Osteocyte (in vitro differentiated cells): ENCODE results near the gene RPL36. TPM values are rescaled to one million over a fixed set of nuclear protein-coding genes. Genes with fewer than 3 reads are reported as not detected.
"Not testable (repeated sequence)": the region's sequence is repeated elsewhere in the genome, so short reads cannot be mapped to it uniquely, and the experiment has no call there.

ENCODE experiments used
- DNase-seq: peaks from one replicate; pipeline ENCODE4 v3.0.0; 2021; ENCODE audit warnings: mixed read lengths; ENCODE audit not compliant: unreplicated experiment; ENCODE audit errors: extremely low spot score
- H3K27ac Mint-ChIP-seq: one replicate; pipeline ENCODE4 v1.8.0; 2021; ENCODE audit warnings: mild to moderate bottlenecking, mixed read lengths; ENCODE audit not compliant: unreplicated experiment
- H3K27me3 Mint-ChIP-seq: one replicate; pipeline ENCODE4 v1.8.0; 2021; ENCODE audit warnings: mixed read lengths; ENCODE audit not compliant: unreplicated experiment
- H3K36me3 Mint-ChIP-seq: one replicate; pipeline ENCODE4 v1.8.0; 2021; ENCODE audit warnings: mixed read lengths; ENCODE audit not compliant: unreplicated experiment
- H3K4me1 Mint-ChIP-seq: one replicate; pipeline ENCODE4 v1.8.0; 2021; ENCODE audit warnings: mixed read lengths; ENCODE audit not compliant: unreplicated experiment
- H3K4me3 Mint-ChIP-seq: one replicate; pipeline ENCODE4 v1.8.0; 2021; ENCODE audit warnings: mild to moderate bottlenecking, moderate library complexity, mixed read lengths; ENCODE audit not compliant: unreplicated experiment
- H3K9me3 Mint-ChIP-seq: one replicate; pipeline ENCODE4 v1.8.0; 2021; ENCODE audit warnings: mixed read lengths; ENCODE audit not compliant: unreplicated experiment
- total RNA-seq: library from RNA; stranded (reverse); gene quantifications from 2 replicates; pipeline ENCODE4 v1.2.1, GENCODE V29; 2021
- TF ChIP-seq, protein P1 (sequence below): fragments of 200-600 bp; sonication (generic); IDR thresholded peaks from 2 replicates; pipeline ENCODE4 v1.5.0; 2021; ENCODE audit warnings: antibody characterized with exemption, mild to moderate bottlenecking, moderate library complexity

Gene RPL36
- total RNA-seq, 1 donor from 2014 or later: 728 TPM

DNA sequence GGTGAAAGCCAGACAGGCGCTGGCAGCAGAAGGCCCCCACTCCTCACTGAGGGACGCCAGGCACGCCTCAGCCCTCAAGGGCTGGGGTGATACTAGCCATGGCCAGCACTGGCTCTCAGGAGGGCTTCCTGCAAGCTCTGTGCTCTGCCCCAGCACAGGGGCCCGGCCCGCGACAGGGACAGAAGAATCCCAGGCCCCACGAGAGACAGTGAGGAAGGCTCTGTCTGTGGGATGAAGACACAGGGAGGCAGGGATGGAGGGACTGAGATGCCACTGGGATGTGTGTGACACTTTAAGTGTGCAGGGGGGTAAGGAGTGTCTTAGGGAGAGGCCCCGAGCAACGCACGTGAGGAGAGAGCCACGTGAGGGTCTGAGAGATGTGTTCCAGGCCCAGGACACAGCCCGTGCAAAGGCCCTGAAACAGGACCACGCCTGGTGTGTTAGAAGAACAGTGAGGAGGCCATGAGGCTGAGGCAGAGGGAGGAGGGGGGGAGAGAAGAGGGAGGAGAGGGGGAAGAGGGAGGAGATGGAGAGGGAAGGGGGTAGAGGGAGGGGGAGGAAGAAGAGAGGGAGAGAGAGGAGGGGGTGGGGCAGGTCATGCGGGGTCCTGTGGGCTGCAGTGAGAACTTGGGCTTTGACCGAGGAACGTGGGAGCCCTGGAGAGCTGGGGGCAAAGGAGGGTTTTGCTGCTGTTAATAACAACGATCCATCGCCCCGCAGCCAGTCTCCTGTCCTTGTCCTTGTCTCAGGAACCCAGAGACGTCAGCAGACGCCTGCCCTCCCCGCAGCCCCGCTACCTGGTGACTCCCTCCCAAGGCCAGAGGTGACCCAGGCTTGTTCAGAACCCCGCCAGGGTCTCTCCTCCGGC is 7.2 kb downstream of the RPL36 start:
- H3K4me3 Mint-ChIP-seq: no peak overlapping the region
- H3K36me3 Mint-ChIP-seq: peaks cover 23% of the 10 kb centered on the region
- no peaks in the 10 kb centered on the region for H3K4me1 Mint-ChIP-seq
- no peaks in the 10 kb centered on the region for H3K27me3 Mint-ChIP-seq
- peak overlapping the region; percentile 23 for H3K27ac Mint-ChIP-seq
- DNase-seq: no peak
- TF ChIP-seq, protein P1, sequence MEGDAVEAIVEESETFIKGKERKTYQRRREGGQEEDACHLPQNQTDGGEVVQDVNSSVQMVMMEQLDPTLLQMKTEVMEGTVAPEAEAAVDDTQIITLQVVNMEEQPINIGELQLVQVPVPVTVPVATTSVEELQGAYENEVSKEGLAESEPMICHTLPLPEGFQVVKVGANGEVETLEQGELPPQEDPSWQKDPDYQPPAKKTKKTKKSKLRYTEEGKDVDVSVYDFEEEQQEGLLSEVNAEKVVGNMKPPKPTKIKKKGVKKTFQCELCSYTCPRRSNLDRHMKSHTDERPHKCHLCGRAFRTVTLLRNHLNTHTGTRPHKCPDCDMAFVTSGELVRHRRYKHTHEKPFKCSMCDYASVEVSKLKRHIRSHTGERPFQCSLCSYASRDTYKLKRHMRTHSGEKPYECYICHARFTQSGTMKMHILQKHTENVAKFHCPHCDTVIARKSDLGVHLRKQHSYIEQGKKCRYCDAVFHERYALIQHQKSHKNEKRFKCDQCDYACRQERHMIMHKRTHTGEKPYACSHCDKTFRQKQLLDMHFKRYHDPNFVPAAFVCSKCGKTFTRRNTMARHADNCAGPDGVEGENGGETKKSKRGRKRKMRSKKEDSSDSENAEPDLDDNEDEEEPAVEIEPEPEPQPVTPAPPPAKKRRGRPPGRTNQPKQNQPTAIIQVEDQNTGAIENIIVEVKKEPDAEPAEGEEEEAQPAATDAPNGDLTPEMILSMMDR: no peak
- H3K9me3 Mint-ChIP-seq: no peaks in the 10 kb centered on the region

DNA sequence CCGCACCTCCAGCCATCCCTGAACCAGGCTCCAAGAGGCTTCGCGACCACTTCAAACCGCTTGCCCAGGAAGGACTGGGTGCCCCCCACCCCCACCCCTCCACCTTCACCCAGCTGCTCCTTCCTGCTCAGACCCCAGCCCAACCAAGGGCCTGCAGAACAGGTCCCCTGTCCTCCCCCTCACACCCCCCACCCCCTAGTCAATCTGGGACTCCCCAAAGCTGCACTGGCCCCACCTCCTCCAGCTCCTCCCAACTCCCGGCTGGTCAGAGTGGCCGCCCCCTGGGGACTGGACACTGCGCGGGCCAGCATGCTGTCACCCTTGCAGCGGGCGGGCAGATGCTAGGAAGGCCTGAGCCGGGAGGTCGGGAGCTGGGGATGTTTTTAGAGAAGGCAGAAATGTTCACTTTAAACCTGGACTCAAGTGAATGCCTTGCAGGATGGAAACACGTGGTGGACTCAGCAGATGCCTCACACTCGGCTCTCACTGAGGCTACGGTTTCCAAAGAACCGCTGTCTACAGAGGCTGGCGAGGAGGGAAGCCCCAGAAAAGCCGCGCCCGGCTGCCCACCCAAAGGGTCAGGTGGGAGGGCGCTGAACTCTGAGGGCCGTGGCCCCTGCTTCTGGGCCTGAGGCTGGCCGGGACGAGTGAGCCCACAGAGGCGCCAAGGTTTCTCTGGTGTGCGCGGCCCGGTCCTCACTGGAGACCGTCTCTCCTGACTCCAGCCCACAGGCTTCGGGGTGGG is 8.0 kb downstream of the RPL36 start:
- Mint-ChIP-seq H3K27ac (no peak overlapping the region), H3K27me3 (no peaks in the 10 kb centered on the region), H3K9me3 (no peaks in the 10 kb centered on the region), H3K4me1 (no peaks in the 10 kb centered on the region), H3K4me3 (no peak overlapping the region), H3K36me3 (peaks cover 26% of the 10 kb centered on the region)
- DNase-seq: no peak
- TF ChIP-seq, protein P1: no peak

- Mint-ChIP-seq H3K36me3 (peaks cover 33% of the 10 kb centered on the region), H3K27me3 (no peaks in the 10 kb centered on the region), H3K9me3 (no peaks in the 10 kb centered on the region), H3K4me1 (no peaks in the 10 kb centered on the region), H3K27ac (no peak overlapping the region), H3K4me3 (no peak overlapping the region)
- DNase-seq: no peak
- TF ChIP-seq, protein P1: no peak
Measured at GRCh38 chr19:5698635-5699422, 8.7 kb downstream of the RPL36 start.

DNA sequence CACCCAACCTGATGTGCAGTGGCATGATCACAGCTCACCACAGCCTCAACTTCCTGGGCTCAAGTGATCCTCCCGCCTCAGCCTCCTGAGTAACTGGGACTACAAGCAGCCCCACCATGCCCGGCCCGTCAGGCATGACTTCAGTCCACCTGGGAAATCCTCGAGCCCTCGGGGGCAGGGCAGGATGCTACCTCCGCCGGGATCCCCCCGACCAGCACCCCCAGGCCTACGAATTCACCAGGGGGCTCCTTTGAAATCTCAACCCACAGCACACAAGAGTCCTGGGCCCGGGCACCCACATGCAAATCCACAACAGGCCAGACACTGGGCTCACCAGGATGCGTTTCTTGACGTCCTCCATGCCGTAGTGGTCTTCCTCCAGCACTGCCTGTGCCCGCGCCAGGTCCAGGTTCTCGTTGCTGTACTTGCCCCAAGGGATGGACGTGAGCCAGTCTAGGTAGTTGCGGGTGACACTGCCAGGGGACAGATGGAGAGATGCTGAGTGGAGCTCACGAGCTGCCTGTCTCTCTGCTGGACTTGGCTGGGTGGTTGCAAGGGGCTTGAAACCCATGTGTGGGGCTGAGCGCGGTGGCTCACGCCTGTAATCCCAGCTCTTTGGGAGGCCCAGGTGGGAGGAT is 10.5 kb downstream of the RPL36 start:
- H3K27me3 Mint-ChIP-seq: no peaks in the 10 kb centered on the region

GRCh38 chr19:5702053-5702410 is 11.9 kb downstream of the RPL36 start:
- H3K4me3 Mint-ChIP-seq, H3K9me3 Mint-ChIP-seq, H3K27me3 Mint-ChIP-seq, H3K4me1 Mint-ChIP-seq, DNase-seq, H3K27ac Mint-ChIP-seq: not testable (repeated sequence)
- peaks cover 29% of the 10 kb centered on the region for H3K36me3 Mint-ChIP-seq

More for the DNA sequence above, 10.5 kb downstream of the RPL36 start:
- no peak overlapping the region for H3K27ac Mint-ChIP-seq
- TF ChIP-seq, protein P1: no peak
- no peak for DNase-seq
- H3K9me3 Mint-ChIP-seq: no peaks in the 10 kb centered on the region
- no peak overlapping the region for H3K4me3 Mint-ChIP-seq
- H3K36me3 Mint-ChIP-seq: peaks cover 27% of the 10 kb centered on the region
- no peaks in the 10 kb centered on the region for H3K4me1 Mint-ChIP-seq
